GM18867 (cell line): ENCODE data around the gene ASAP2.

Experiments
- ATAC-seq: cut with Tn5 transposase; IDR thresholded peaks from one replicate; pipeline ENCODE4 v1.9.1; 2021; ENCODE audit warnings: mild to moderate bottlenecking, moderate library complexity; ENCODE audit not compliant: unreplicated experiment

Gene ASAP2

DNA sequence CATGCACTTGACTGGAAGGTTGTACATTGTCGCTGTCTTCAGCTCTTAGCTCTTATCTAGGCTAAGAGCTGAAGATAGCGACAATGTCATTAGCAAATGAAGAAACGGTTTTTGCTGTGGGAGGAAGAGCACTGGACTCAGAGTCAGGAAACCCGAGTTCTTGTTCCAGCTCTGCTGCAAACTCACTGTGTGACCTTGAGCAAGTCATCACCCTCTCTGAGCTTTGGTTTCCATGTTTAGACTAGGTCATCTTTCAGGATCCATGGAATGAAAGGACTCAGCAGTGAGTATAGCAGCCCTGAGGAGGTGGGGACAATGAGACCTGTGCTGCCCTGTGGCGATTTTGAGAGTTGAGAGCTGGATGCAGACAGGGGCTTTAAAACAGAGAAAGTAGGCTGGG, 85.3 kb downstream of the ASAP2 start:
- ATAC-seq, result no peak

DNA sequence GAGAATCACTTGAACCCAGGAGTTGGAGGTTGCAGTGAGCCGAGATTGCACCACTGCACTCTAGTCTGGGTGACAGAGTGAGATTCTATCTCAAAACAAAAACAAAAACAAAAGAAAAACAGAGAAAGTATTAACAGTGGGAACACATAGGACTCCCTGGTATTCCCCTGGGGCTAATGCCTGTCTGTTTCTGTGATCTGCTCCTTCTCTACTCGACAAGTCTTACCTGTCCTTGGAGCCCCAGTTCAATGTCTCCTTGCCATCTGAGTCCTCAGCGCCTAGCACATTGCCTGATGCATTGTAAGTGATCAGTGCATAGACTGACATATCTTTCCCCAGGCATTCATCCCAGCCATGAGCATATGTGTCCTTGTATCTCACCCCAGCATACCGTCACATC, 85.8 kb downstream of the ASAP2 start:
- no peak for ATAC-seq

DNA sequence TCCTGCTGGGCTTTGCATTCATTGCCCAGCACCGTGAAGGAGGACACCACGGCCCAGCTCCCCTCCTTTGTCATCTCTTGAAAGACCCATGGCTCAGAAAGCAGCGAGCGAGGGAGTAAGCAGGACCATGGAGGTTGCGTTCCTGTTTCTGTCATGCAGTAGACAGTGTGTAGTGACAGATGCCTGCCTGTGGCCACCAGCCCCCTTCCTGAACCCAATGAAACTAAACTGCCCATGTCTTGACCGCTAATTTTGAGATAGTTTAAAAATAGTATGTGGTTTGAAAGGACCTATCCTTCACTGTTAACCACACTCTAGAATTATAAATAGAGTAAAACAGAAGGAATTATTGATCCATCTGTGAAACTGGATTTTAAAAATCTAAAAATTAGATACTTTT, 88.2 kb downstream of the ASAP2 start:
- no peak for ATAC-seq

DNA sequence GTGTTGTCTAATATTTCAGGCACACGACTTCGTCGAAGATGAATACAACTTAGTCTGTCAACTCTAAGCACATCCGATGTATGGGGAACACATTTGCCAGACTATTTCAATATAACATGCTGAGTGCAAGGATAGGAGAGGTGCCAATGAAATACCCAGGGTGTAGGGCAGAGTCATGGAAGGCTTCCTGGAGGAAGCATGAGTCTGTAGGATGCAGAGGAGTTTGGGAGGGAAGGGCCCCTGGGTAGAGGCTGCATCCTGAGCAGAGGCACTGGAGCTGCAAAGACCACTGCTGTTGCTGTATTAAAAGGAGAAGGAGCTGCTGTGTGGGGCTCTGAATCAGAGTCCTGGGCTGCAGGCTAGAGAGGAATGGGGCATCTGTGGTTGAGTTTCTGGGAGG, 89.9 kb downstream of the ASAP2 start:
- no peak for ATAC-seq

DNA sequence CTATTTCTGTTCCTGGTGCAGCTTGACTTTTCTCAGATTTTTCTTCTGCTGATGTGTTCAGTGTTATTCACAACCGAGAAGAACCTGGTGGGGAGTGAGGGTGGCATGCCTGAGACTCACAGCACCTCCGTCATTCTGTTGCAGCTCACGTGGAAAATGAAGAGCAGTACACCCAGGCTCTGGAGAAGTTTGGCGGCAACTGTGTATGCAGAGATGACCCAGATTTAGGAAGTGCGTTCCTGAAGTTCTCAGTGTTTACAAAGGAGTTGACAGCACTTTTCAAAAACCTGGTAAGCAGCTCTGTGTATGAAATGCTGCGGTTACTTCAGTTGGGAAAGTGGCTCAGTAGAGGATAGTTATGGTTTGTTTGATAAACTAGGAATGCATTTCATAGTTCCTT, 90.5 kb downstream of the ASAP2 start:
- ATAC-seq, result no peak

DNA sequence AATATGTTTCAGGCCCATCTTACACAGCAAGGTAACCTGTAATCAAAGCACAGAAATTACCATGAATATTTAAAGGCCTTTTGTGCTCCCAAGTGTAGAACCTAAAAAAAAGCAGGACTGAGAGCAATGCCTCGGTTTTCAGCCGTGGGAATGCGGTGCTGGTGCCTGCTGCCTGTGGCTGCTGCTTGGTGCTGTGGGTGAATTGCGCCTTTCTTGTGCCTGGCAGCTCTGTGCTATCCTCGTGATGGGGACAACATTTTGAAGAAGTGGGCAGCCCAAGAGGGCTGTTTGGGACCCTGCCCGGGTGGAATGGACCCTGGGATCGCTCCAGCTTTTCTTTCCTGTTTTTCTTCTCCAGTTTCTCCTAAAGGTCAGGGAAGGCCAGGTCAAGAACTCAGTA, 91.2 kb downstream of the ASAP2 start:
- no peak for ATAC-seq

DNA sequence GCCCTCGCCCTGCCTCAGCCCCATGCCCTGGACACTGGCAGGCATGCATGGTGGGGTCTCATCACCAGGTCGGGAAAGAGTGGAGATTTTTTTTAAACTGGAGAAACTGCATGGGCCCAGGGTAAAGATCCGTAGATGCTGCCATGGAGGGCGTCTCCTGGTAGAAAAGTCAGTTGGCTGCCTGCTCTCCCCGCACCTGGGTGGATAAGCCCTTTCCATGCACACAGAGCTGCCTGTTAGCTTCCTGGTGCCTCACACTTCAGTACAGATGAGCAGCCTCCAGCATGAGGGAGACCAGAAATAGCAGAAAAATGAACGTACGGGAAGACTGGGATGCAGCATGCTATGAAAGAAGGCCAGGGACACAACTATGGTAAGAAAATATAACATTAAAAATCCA, 92.0 kb downstream of the ASAP2 start:
- no peak for ATAC-seq

DNA sequence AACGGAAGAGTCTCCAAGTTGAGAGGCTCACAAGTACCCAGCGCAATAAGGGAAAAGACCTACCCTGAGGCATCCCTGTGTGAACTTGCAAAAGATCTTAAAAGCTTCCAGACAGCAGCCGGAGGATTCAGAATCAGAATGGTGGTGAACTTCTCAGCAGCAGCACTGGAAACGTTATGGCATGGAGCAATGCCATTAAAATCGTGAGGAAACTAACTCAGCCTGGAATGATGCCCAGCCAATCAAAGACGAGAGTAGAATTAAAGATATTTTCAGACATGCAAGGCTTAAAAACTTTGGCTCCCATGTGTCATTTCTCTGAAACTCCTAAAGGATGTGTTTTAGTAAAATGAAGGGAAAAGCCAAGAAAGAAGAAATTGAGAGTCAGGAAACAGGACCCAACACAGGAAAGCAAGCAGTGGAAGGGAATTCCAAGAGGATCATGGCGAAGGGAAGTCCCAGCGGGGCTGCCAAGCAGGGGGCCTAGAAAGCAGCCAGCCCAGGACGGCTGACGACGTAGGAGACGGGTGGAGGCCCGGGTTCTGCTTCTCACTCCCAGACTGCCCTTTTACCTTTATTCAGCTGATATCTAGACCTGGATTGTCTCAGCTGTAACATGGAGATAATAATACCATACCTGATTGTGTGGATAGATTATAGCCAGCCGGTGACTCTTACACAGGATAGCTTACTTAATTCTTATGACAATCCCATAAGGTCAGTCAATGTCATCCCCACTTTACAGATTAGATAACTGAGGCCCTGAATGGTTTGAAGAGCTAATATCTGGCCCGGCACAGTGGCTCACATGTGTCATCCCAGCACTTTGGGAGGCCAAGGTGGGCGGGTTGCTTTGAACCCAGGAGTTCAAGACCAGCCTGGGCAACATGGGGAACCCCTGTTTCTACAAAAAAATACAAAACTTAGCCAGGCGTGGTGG, 92.8 kb downstream of the ASAP2 start:
- no peak for ATAC-seq

DNA sequence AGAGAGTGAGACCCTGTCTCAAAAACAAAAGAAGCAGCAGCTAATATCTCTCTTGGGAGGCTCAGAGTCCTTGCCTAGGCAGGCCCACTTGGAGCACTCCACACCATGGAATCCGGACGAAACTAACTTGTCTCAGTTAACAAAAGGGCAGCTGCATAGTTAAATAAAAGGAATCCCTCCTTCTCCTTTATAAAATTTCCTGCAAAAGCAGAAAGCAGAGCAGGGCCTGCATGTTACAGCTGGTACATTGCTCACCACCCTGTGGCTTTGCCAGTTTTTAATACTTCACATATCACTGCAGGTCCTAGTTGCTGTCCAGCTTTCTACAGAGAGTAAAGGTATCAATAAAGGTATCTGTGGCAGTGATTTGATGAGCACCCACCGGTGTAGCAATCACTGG, 93.6 kb downstream of the ASAP2 start:
- no peak for ATAC-seq

DNA sequence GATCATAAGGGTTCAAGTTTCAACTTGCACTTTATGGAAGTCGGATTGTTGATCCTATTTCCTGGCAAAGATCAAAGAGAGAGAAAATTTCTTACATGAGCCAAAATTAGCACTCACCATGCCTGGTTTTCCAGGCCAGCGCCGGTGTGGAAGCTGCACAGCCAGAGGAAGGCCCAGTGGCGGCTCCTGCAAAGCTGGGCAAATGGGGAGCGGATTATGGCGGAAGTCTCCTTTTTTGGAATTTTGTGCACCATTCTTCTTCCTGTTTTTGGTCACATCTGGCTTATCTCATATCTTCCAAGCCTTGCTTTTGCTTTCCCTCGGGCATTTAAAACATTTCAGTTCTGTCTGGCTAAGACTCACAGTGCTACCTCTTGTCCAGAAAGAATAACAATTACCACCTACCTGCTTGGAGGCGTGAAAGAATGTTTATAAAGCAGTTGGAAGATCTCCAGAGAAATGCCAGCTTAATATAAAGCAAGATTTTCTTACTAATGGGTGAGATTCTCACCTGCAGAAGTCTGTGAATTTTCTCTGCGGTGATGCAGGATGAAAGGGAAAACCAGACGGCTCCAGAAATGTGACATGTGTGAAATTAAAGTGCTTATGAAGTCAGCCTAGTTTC, 94.3 kb downstream of the ASAP2 start:
- no peak for ATAC-seq

DNA sequence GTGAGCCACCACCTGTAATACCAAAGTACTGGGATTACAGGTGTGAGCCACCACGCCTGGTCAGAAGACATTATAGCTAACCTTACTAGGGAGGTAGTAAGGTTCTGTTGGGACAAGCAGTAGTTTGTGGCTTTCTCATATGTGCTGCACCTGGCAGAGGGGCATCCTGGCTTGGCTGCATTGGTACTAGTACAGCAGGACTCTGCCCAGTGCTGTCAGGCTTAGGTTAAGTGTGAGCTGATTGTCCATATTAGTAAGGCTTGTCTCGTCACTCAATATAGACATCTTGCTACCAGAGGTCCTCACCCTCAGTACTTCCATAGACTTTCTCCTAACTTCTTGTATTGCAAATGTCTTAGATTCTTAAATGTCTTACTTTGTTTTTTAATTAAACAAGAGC, 96.1 kb downstream of the ASAP2 start:
- no peak for ATAC-seq

DNA sequence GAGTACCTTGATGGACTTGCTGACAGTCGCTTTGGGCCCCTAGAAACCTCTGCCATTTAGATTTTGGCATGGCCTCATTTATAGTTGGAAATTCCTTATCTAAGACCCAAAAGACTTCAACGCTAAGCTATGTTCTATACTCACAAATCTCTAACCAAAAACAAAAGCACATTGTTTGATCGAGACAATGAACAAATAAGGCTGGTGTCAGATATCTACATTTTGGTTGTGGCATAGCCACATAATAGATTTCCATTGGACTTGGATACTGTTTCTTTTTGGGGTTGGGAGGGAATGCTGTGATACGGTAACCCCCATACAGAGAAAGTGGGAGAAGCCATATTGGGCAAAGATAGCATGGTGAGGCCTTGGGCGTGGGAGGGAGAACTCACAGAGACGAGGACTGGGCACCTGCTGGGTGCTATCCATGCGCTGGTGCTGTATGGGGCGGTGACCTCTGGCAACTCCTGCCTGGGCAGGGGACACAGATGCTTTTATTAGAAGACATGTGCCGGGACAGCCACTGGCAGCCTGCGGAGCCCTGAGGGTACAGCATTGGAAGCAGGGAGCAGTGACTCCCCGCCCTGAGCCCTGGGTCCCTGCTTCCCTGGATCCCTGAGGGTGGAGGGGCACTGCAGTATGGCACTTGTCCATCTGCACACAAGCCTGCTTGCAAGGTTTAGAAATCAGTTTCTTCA, 97.1 kb downstream of the ASAP2 start:
- ATAC-seq, result no peak

DNA sequence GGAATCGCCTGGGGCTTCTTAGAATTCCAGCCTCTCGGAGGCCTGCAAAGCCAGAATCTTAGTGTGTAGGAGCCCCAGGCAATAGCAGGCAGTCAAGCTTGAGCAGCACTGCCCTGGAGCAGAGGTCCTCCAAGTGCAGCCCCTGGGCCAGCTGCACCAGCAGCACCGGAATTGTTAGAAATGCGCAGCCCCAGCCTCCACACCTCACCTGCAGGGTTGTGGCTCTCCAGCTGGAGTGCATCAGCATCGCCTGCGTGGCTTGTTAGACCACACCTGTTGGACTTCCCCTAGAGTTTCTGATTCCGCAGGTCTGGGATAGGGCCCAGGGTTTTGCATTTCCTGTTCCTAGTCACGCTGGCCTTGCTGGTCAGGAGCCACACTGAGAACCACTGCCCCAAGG, 100.3 kb downstream of the ASAP2 start:
- ATAC-seq, result no peak

DNA sequence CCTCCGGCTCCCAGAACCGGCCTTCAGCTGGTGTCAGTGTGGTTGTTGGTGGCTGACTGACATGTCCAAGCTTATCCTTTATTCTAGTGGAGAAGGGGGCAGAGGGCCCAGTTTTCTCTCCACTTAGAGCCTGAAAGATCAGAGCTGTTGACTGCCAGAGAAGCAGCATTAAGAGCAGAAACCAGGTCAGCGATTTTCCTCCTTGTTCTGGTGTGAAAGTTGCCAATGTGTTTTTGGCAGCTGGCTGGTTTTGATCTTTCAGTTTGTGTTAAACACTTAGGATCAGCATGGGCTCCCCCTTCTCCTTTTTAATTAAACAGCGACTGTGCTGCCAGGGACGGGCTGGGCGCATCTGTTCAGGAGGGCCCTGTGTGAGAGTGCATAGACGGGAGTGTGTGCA, 100.9 kb downstream of the ASAP2 start:
- no peak for ATAC-seq

DNA sequence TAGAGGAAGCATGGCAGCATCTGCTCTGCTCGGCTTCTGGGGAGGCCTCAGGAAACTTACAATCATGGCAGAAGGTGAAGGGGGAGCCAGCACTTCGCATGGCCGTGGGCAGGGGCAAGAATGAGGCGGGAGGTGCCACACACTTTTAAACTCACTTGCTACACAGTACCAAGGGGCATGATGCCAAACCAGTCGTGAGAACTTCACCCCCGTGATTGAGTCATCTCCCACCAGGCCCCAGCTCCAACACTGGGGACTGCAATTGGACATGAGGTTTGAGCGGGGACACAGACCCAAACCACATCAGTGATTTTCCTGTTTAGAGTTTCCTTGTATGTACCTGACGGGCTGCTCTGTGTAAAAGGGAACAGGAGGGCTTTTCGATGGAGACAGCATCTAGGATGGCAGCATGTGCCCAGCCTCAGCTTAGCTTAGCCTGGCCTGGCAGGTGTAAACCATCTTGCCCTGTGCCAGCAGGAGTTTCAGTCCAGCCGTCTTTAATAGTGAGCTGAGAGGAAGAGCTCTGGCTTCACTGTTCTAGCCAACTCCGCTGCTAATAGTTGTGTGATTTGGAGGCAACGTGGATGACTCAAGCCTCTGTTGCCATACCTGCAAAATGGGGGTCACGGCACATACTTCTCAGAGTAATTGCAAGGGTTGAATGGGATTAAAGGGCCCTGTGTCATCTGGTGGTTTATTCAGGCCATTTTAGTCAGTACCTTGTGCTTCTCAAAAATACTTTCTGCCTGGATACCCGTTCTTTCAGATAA, 101.8 kb downstream of the ASAP2 start:
- no peak for ATAC-seq

DNA sequence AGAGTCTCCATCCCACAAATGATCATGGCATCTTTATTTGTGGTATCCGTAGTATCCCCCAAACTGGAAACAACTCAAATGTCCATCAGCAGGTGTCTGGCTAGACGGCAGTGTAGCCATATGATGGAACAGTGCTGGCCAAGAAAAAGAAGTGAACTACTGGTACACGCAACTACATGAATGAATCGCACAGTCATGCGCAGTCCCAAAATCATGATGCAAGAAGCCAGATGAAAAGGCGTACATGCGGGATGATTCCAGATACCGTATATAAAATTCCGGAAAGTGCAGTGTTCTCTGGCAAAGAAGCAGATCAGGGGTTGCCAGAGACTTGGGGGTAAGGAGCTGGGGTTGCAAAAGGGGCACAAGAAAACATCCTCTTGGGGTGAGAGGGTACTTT, 102.5 kb downstream of the ASAP2 start:
- no peak for ATAC-seq

DNA sequence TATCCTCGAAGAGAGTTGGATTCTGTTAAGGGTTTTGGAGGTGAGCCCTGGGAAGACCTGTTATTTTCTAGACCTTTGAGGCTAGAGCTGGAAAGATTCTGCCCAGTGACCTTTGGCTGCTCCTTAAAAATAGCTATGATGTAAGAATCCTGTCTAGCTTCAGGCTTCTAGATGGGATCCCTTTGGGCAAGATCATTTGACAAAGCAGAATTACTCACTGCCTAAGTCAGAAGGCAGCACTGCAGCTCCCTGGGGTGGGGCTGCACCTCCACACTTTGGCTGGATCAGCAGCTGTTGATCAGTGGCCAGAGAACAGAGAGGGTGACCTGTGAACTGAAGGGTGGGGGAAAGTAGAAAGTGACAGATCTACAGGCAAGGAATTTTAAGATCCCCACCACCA, 103.8 kb downstream of the ASAP2 start:
- ATAC-seq, result no peak

DNA sequence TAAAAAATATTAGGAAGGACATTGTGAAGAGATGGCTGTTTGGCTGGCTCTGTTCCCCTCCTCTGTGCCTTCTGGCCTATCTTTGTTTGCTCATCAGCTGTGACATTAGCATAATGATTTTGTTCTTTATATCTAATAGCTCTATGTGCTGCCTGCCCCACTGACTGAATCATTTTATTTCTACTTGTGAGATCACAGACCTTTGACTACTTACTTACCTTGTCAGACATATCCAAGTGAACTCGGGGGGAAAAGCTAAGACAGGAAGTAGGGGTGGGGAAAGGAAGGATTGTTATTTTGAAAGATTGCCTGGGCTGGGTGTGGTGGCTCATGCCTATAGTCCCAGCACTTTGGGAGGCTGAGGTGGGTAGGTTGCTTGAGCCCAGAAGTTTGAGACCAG, 104.2 kb downstream of the ASAP2 start:
- ATAC-seq, result no peak

DNA sequence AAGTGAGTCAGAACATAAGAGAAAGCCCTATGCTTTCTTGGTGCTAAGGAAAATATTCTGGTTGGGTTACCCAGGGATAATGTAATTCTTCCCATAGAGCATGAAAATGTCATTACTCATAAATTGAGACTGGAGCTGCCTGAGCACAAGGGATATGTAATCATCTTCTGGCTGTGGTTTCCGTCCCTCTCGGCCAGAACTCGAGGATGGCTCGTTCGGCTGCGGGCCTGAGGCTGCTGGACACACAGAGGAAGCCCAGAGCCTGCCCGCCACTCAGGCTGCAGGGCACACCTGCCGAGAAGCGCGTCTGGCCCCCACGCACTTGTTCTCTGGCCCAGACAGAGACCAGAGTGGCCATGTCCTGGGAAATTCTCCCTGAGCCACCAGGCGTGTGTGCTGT, 104.9 kb downstream of the ASAP2 start:
- no peak for ATAC-seq

DNA sequence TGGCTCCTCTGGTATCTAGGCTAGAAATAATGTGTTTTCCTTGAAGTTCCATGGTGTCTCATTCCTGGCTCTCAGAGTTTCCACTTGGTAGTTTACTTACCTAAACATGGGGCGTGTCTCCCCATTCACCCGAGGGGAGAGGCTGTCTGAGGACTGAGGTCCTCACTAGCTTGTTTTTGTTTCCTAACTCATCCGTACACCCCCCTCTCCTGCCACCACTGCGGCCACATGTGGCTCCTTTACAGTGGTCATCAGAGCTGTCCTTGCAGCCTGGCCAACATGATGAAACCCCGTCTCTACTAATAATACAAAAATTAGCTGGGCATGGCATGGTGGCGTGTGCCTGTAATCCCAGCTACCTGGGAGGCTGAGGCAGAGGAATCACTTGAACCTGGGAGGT, 106.0 kb downstream of the ASAP2 start:
- no peak for ATAC-seq

DNA sequence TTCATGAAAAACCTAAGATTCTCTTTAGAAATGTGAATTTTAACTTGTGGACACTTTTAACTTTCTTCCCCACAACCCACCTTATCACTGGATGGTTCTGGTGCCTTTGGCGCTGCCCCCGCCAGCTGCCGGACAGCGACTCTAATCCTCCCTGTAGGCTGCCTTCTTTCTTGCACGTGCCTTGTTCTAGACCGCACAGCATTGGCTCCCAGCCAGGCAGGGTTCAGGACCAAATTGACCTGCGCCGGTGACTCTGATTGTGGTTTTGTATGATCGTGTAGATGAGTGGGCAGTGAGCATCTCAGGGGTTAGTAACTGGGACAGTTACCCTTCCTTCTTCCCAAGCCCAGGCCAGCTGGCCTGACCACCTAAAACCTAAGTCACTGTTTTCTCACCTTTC, 106.8 kb downstream of the ASAP2 start:
- ATAC-seq, result no peak
